B cell (primary cell): ENCODE measurements around the gene F13A1. TPM values are rescaled to one million over a fixed set of nuclear protein-coding genes. Genes with fewer than 3 reads are reported as not detected.

ENCODE experiments used
- ATAC-seq: fragments of 200-7000 bp; cut with Tn5 transposase; one replicate; pipeline ENCODE4 v1.10.0; 2021; ENCODE audit warnings: low read depth, mild to moderate bottlenecking, moderate number of reproducible peaks, moderate library complexity
- CTCF ChIA-PET: fragments of 350-600 bp; sonication (Branson Sonifier 250); formaldehyde crosslinking; loops from one replicate; lab custom pipeline; 2021; ENCODE audit warnings: antibody characterized with exemption, inconsistent platforms; lab: Charles Lee
- POLR2A ChIA-PET: fragments of 350-600 bp; sonication (Branson Sonifier 250); formaldehyde crosslinking; loops from one replicate; lab custom pipeline; 2021; ENCODE audit warnings: antibody characterized with exemption; lab: Charles Lee
- DNase-seq: peaks from one replicate; pipeline ENCODE4 v3.0.0; 2013
- H2AFZ ChIP-seq: 2 replicates; pipeline ENCODE4 v1.6.1; 2012; ENCODE audit warnings: mild to moderate bottlenecking, low read depth, low read length; ENCODE audit not compliant: insufficient read depth, poor library complexity, severe bottlenecking
- H3K27ac ChIP-seq, 2 donors: 1 replicate in 1 of 2; 2 replicates in 1 of 2; pipeline ENCODE4 v1.5.1; 2012 to 2013; ENCODE audit warnings: low read length in 2 of 2, mild to moderate bottlenecking in 2 of 2, moderate library complexity in 1 of 2
- H3K27me3 ChIP-seq, 4 experiments: fragments of 200-600 bp in 1 of 4; sonication (generic) in 1 of 4; replicated peaks in 1 of 4; 1 replicate in 2 of 4; 2 replicates in 2 of 4; pipeline versions ENCODE4 v1.6.1 to v1.7.0; 2013 to 2016; ENCODE audit warnings: low read length in 3 of 4, mild to moderate bottlenecking in 2 of 4, mixed read lengths in 1 of 4, moderate library complexity in 1 of 4; ENCODE audit not compliant: insufficient read depth in 4 of 4, control insufficient read depth in 3 of 4; ENCODE audit errors: control extremely low read depth in 1 of 4
- H3K36me3 ChIP-seq, 2 experiments: replicated peaks in 1 of 2; 1 replicate in 1 of 2; 2 replicates in 1 of 2; pipeline versions ENCODE4 v1.6.1 to v1.7.1; 2013; ENCODE audit warnings: low read length in 1 of 2; ENCODE audit not compliant: insufficient read depth in 2 of 2, control insufficient read depth in 1 of 2; ENCODE audit errors: control extremely low read depth in 1 of 2, extremely low read depth in 1 of 2
- H3K4me1 ChIP-seq, 2 donors: fragments of 200-600 bp in 1 of 2; sonication (generic) in 1 of 2; 1 replicate in 1 of 2; 2 replicates in 1 of 2; pipeline versions ENCODE4 v1.5.1 to v1.6.1; 2013 to 2017; ENCODE audit warnings: low read length in 2 of 2; ENCODE audit not compliant: control insufficient read depth in 2 of 2, insufficient read depth in 2 of 2
- H3K4me2 ChIP-seq: replicated peaks from 2 replicates; pipeline ENCODE3; 2012; ENCODE audit warnings: mild to moderate bottlenecking, low read depth, low read length; ENCODE audit not compliant: poor library complexity, severe bottlenecking
- H3K4me3 ChIP-seq, 5 experiments: fragments of 200-600 bp in 1 of 5; sonication (generic) in 1 of 5; 1 replicate in 3 of 5; 2 replicates in 2 of 5; pipeline versions ENCODE4 v1.5.1 to v1.7.0; 2011 to 2016; ENCODE audit warnings: low read length in 4 of 5, mild to moderate bottlenecking in 4 of 5, low read depth in 2 of 5, control low read depth in 1 of 5, moderate library complexity in 1 of 5; ENCODE audit not compliant: insufficient read depth in 1 of 5; ENCODE audit errors: control extremely low read depth in 1 of 5, extremely low read depth in 1 of 5
- H3K79me2 ChIP-seq: fragments of 200-600 bp; sonication (generic); one replicate; pipeline ENCODE4 v1.6.0; 2016; ENCODE audit warnings: low read length; ENCODE audit not compliant: control insufficient read depth, insufficient read depth
- H3K9ac ChIP-seq: fragments of 200-600 bp; sonication (generic); 2 replicates; pipeline ENCODE4 v1.6.1; 2017; ENCODE audit warnings: mild to moderate bottlenecking, low read length, moderate library complexity
- H3K9me3 ChIP-seq, 3 donors: one replicate each; pipeline versions ENCODE4 v1.6.1 to v1.7.1; 2013; ENCODE audit warnings: low read length in 2 of 3; ENCODE audit not compliant: control insufficient read depth in 2 of 3, insufficient read depth in 1 of 3; ENCODE audit errors: control extremely low read depth in 1 of 3
- H4K20me1 ChIP-seq: 2 replicates; pipeline ENCODE4 v1.6.0; 2012; ENCODE audit warnings: mild to moderate bottlenecking, low read length; ENCODE audit not compliant: insufficient read depth, control insufficient read depth, poor library complexity, severe bottlenecking
- H3K27ac Mint-ChIP-seq: one replicate; pipeline ENCODE4 v1.8.0; 2021; ENCODE audit warnings: mixed read lengths
- H3K27me3 Mint-ChIP-seq: one replicate; pipeline ENCODE4 v1.8.0; 2021; ENCODE audit warnings: mixed read lengths
- H3K4me1 Mint-ChIP-seq: one replicate; pipeline ENCODE4 v1.8.0; 2021; ENCODE audit warnings: mixed read lengths
- H3K4me3 Mint-ChIP-seq: one replicate; pipeline ENCODE4 v1.8.0; 2021; ENCODE audit warnings: mixed read lengths
- H3K9me3 Mint-ChIP-seq: one replicate; pipeline ENCODE4 v1.8.0; 2022; ENCODE audit warnings: mixed read lengths; ENCODE audit not compliant: insufficient read depth
- CTCF ChIP-seq: fragments of 200-600 bp; IDR thresholded peaks from one replicate; pipeline ENCODE4 v1.8.0; 2022; ENCODE audit warnings: antibody characterized with exemption, mild to moderate bottlenecking
- EZH2 ChIP-seq: IDR thresholded peaks from 2 replicates; pipeline ENCODE4 v1.6.1; 2012; ENCODE audit warnings: borderline replicate concordance, low read depth, mild to moderate bottlenecking, moderate library complexity, low read length; ENCODE audit not compliant: insufficient read depth, poor library complexity, severe bottlenecking
- WGBS: methylation state at CpG from one replicate; pipeline ENCODE4 v1.1.5; 2013; ENCODE audit warnings: missing lambda C conversion rate; ENCODE audit not compliant: insufficient coverage; 5-methylcytosine and 5-hydroxymethylcytosine counted together
- intact Hi-C: fragments of 100-400 bp; cut with micrococcal nuclease; formaldehyde crosslinking; loops from one replicate; pipeline ENCODE4 v1.10.0; 2022
- polyA plus RNA-seq: library from polyadenylated mRNA; depleted of rRNA; stranded (reverse); fragments of >200 nt; gene quantifications from 2 replicates; pipeline ENCODE4 v1.2.3, GENCODE V29; 2012
- total RNA-seq, 2 donors: library from RNA; stranded (reverse); fragments of 120-200 nt in 1 of 2; gene quantifications; 1 replicate in 1 of 2; 2 replicates in 1 of 2; pipeline versions ENCODE4 v1.2.3 to v1.2.4, GENCODE V29; 2013 to 2022

F13A1 gene
- total and polyA plus RNA-seq, 2 donors (not counting 1 experiment from before 2014, with no cell fraction given), result 0.43 to 2.0 TPM

GRCh38 chr6:6191909-6192308 is 128.6 kb downstream of the F13A1 start:
- Histone ChIP-seq H3K9ac (no peak overlapping the region), H3K36me3 (no peaks in the 10 kb centered on the region), H3K27me3 (peaks cover 0 to 11% (median 5%) of the 10 kb centered on the region in 4 experiments), H3K79me2 (no peaks in the 10 kb centered on the region), H3K4me2 (no peak overlapping the region), H3K9me3 (no peaks in the 10 kb centered on the region), H3K4me3 (no peak overlapping the region), H4K20me1 (no peaks in the 10 kb centered on the region), H3K4me1 (no peaks in the 10 kb centered on the region), H2AFZ (no peak overlapping the region), H3K27ac (no peak overlapping the region)
- H3K27ac Mint-ChIP-seq, result no peak overlapping the region
- POLR2A ChIA-PET, result no interaction called here
- TF ChIP-seq CTCF (no peak), EZH2 (no peak)
- no peak for DNase-seq
- H3K4me3 Mint-ChIP-seq, result no peak overlapping the region
- H3K4me1 Mint-ChIP-seq, result no peaks in the 10 kb centered on the region
- intact Hi-C loops, result no loop called here
- no peak for ATAC-seq
- no peaks in the 10 kb centered on the region for H3K9me3 Mint-ChIP-seq
- peaks cover 38% of the 10 kb centered on the region for H3K27me3 Mint-ChIP-seq
- CTCF ChIA-PET, result no interaction called here
- no CpG with 5 or more reads among the region's 1 CpG for WGBS

- no peak overlapping the region for H2AFZ ChIP-seq
- H3K27me3 Mint-ChIP-seq, result peaks cover 36% of the 10 kb centered on the region
- ChIA-PET CTCF (no interaction called here), POLR2A (no interaction called here)
- no peak overlapping the region for H3K27ac Mint-ChIP-seq
- no peak for DNase-seq
- H3K4me2 ChIP-seq, result no peak overlapping the region
- peaks cover 0 to 11% (median 5%) of the 10 kb centered on the region in 4 experiments for H3K27me3 ChIP-seq
- H3K9me3 Mint-ChIP-seq, result no peaks in the 10 kb centered on the region
- H3K9me3 ChIP-seq, result no peaks in the 10 kb centered on the region
- H3K4me3 Mint-ChIP-seq, result no peak overlapping the region
- ATAC-seq, result no peak
- no peaks in the 10 kb centered on the region for H3K36me3 ChIP-seq
- H4K20me1 ChIP-seq, result no peaks in the 10 kb centered on the region
- H3K4me1 ChIP-seq, result no peaks in the 10 kb centered on the region
- no peaks in the 10 kb centered on the region for H3K4me1 Mint-ChIP-seq
- no peaks in the 10 kb centered on the region for H3K79me2 ChIP-seq
- no peak overlapping the region for H3K9ac ChIP-seq
- no peak overlapping the region for H3K4me3 ChIP-seq
- 36% methylated on average over 2 of the region's 2 CpGs for WGBS
- no peak for TF ChIP-seq EZH2
- TF ChIP-seq CTCF, result no peak
- intact Hi-C loops, result no loop called here
- H3K27ac ChIP-seq, result no peak overlapping the region
Observed at GRCh38 chr6:6191476-6191875, 129.0 kb downstream of the F13A1 start.
